Uterus (tissue), 2 donors: ENCODE data around the gene COL6A3.

Experiments used
- POLR2A ChIP-seq, 2 donors: fragments of 450-650 bp; IDR thresholded peaks; one replicate each; pipeline ENCODE4 v1.6.1; 2016; ENCODE audit warnings: antibody characterized with exemption in 2 of 2, mild to moderate bottlenecking in 1 of 2, moderate library complexity in 1 of 2
- TF ChIP-seq, protein P1 (sequence below), 4 experiments: fragments of 200-600 bp in 2 of 4; fragments of 450-650 bp in 2 of 4; sonication (generic) in 2 of 4; IDR thresholded peaks; one replicate each; pipeline ENCODE4 v1.5.1; 2016 to 2019; ENCODE audit warnings: antibody characterized with exemption in 4 of 4, mild to moderate bottlenecking in 2 of 4, moderate library complexity in 1 of 4

- TF ChIP-seq POLR2A (IDR thresholded peaks at IDR 0.05) = no peak
- TF ChIP-seq, protein P1, sequence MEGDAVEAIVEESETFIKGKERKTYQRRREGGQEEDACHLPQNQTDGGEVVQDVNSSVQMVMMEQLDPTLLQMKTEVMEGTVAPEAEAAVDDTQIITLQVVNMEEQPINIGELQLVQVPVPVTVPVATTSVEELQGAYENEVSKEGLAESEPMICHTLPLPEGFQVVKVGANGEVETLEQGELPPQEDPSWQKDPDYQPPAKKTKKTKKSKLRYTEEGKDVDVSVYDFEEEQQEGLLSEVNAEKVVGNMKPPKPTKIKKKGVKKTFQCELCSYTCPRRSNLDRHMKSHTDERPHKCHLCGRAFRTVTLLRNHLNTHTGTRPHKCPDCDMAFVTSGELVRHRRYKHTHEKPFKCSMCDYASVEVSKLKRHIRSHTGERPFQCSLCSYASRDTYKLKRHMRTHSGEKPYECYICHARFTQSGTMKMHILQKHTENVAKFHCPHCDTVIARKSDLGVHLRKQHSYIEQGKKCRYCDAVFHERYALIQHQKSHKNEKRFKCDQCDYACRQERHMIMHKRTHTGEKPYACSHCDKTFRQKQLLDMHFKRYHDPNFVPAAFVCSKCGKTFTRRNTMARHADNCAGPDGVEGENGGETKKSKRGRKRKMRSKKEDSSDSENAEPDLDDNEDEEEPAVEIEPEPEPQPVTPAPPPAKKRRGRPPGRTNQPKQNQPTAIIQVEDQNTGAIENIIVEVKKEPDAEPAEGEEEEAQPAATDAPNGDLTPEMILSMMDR (IDR thresholded peaks at IDR 0.05) = no peak
These were observed 63.9 kb downstream of the COL6A3 start for GRCh38 chr2:237350070-237350469.
